HG03103 (cell line): ENCODE measurements around the gene POLE2.
"Not testable (repeated sequence)": the region's sequence is repeated elsewhere in the genome, so short reads cannot be mapped to it uniquely, and the experiment has no call there.

Source experiments
- ATAC-seq: cut with Tn5 transposase; IDR thresholded peaks from one replicate; pipeline ENCODE4 v1.9.1; 2021; ENCODE audit warnings: low read depth; ENCODE audit not compliant: unreplicated experiment

POLE2 gene

GRCh38 chr14:49620182-49621113 is 67.6 kb downstream of the POLE2 start, which contains the start of the genes MGAT2 and RPL36AL:
Gene MGAT2, plus strand, starts transcription at chr14:49620799. Its CDS starts 470 bp downstream, at chr14:49621269.
Gene RPL36AL, minus strand, starts transcription at chr14:49620626. Its CDS starts 1,522 bp downstream, at chr14:49619104.
- ATAC-seq, result peak; percentile 93

DNA sequence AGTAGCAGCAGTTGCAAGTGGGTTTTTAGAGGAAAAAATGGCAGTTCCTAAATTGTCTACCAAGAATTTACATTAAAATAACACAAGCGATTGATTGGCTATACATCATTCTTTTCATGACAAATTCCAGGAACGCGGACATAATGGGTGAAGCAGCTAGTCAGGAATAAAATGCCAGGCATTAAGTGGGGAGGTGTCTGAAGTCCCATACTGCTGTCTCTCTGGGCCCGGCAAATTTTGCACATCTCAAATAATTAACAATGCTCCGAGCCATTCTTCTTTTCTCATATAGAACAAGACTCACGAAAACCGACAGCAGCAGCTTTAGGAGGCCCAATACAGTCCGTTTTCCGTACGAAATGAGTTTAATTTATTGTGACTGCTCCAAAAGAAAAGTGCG is 68.3 kb downstream of the POLE2 start:
- ATAC-seq, result no peak

DNA sequence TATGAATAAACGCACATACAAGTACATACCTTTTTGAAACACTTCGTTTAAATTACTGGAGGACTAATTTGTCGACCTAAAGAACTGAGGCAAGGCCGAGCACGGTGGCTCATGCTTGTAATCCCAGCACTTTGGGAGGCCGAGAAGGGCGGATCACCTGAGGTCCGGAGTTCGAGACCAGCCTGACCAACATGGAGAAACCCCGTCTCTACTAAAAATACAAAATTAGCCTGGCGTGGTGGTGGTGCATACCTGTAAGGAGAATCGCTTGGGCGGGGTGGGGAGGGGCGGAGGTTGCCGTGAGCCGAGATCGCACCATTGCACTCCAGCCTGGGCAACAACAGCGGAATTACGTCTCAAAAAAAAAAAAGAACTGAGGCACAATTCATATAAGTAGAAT is 68.7 kb downstream of the POLE2 start:
- not testable (repeated sequence) for ATAC-seq

GRCh38 chr14:49617852-49618519 is 70.0 kb downstream of the POLE2 start:
- no peak for ATAC-seq

GRCh38 chr14:49615776-49616175 is 72.2 kb downstream of the POLE2 start:
- ATAC-seq, result no peak

DNA sequence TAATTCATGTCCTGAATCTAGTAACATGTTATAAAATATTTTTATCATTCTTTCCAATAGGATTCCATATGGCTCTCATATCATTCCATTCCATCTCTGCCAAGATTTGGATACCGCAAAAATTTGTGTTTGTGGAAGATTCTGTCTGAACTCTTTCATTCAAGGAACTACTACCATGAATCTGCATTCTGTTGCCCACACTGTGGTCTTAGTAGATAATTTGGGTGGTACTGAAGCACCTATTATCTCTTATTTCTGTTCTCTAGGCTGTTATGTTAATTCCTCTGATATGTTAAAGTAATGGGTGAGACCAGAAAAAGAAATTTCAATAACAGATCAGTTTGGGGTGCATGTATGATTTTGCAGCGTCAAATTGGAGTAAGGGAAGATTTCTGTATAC is 73.8 kb downstream of the POLE2 start:
- ATAC-seq, result no peak

DNA sequence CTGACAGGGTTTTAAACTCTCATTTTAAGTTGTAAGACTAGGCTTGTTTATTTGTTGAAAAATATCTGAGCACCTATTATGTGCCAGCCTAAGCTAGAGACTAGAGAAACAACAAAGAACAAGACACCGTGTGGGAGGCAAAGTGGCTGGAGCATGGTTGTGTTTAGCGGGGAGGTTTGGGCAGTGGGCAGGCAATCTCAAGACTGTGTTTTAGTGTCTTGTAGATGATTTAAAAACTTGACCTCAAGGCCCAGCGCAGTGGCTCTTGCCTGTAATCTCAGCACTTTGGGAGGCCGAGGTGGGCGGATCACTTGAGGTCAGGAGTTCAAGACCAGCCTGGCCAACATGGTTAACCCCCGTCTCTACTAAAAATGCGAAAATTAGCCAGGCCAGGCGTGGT is 75.3 kb downstream of the POLE2 start:
- ATAC-seq, result no peak

DNA sequence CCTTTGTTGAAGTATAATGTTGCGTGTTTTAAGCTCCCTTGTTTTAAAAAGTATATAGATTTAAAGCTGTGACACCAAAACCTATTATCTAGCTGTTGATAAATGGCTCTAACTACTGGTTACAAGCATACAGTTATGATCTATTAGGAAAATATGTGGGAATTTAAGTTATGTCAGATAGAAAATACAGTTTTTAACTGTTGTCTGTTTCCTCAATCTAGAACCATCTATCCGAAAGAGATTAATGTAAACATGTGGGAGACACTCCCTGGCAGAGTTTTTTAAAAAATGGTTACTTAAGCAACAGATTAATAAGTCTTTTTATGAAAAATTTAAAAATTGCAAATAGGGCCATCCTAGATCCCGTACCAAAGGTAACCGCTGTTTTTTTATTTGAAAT is 75.8 kb downstream of the POLE2 start:
- ATAC-seq, result no peak

- ATAC-seq, result no peak
Observed at GRCh38 chr14:49607583-49607982, 80.4 kb downstream of the POLE2 start.

DNA sequence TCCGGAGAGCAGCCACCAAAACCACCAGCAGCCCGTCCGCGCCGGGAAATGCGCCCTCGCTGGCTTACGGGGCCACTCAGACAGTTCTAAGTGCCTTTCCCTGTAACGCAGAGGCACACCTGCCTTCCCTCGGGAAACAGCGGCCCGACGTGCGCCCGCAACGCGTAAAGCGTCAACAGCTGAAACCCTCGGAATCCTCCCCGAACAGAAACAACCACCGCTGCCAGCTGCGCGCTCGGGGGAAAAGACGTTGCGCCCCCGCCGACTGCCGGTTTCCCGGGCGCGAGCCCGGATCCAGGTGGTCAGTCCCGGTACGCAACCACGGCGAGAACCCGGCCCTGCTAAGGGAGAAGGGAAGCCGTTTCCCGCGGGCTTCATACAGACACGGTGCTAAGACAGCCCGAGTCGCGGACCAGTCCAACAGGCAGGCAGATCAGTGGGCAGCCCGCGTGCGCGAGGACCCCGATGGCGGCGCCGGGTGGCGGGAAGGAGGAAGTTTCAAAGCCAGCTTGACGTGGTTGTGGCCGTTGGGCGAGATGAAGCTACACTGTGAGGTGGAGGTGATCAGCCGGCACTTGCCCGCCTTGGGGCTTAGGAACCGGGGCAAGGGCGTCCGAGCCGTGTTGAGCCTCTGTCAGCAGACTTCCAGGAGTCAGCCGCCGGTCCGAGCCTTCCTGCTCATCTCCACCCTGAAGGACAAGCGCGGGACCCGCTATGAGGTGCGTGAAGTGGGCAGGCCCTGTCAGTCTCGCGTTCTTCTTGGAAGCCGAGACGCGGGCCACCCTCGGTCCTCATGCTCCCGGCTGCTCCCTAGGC is 89.3 kb downstream of the POLE2 start, which contains the start of gene LRR1:
LRR1 (plus strand) TSS at position 456 of the 816 bp plus-strand sequence; CDS start at position 537, 81 bp downstream.
- peak; percentile 34 for ATAC-seq

DNA sequence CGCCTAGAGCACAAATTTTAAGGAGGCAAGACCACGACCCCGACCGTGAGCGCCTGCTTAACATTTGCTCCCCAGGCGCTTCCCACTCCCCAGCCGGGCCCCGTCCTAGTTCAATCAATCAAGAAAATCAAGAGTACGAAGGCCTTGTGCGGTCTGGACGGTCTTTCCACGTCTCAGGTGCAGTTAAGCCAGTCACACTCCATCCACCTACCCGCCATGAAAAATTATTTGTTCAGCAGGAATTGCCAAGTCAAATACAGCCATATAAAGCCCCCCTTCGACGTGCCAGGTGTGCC is 89.9 kb downstream of the POLE2 start:
- ATAC-seq, result no peak

DNA sequence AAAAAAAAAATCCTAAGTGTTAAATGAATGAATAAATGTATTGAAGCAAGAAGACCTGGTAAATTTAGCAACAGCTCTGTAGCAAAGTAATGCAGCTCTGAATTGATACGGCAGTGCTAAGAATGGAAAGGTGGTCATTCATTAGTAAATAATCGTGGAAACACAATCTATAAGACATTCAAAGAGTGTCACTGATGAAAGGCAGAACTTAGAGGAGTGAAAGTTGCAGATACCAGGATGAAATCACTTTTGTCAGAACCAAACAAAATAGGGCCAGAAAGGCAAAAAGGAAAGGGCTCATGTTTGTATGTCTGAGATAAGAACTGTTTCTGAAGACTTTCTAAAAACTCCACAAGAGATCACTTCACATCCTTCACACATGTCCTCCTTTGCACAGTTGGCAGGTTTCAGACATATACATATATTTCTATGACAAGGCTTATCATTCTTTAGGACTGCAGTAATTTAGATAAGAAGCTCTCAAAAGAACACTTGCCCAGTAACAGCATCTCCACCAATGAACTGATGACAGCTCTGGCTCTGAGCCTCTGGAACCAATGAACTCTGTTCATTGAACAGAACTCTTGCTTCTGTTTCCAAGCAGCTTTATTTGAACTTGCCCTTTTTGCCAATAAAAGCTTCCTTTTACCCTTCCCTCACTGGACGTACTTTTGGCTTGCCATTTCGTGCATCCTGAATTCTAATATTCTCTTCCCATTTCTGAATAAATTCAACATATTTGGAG is 93.5 kb downstream of the POLE2 start:
- no peak for ATAC-seq
